Sigmoid colon (tissue), 4 donors: Measurements from ENCODE around the gene NAA25.

Source experiments
- CTCF ChIP-seq, 4 experiments: fragments of 450-650 bp in 3 of 4; fragments of 200-600 bp in 1 of 4; IDR thresholded peaks; one replicate each; pipeline ENCODE4 v1.5.1; 2016 to 2019; ENCODE audit warnings: antibody characterized with exemption in 4 of 4, mild to moderate bottlenecking in 3 of 4, moderate library complexity in 2 of 4
- POLR2AphosphoS5 ChIP-seq, 4 donors: sonication (generic); formaldehyde crosslinking; IDR thresholded peaks; one replicate each; pipeline ENCODE4 v1.6.1; 2017; ENCODE audit warnings: antibody characterized with exemption in 4 of 4

GRCh38 chr12:112151766-112152541, 43.4 kb upstream of the NAA25 start:
- TF ChIP-seq CTCF (IDR thresholded peaks at IDR 0.05) = no peak
- TF ChIP-seq POLR2AphosphoS5 (IDR thresholded peaks at IDR 0.05) = no peak
